Spleen (tissue), 11 donors: ENCODE measurements around the gene PIGM. TPM values are rescaled to one million over a fixed set of nuclear protein-coding genes. Genes with fewer than 3 reads are reported as not detected.
"Not testable (repeated sequence)": the region's sequence is repeated elsewhere in the genome, so short reads cannot be mapped to it uniquely, and the experiment has no call there.

Experiments used
- DNase-seq: peaks from one replicate; pipeline ENCODE4 v3.0.0-alpha.2; 2020
- H3K27ac ChIP-seq, 8 donors: fragments of 200-600 bp; sonication (generic) in 7 of 8; 1 replicate in 4 of 8; 2 replicates in 4 of 8; pipeline versions ENCODE4 v1.5.0 to v1.8.0; 2016 to 2021; ENCODE audit warnings: inconsistent platforms in 4 of 8, mild to moderate bottlenecking in 4 of 8, moderate library complexity in 1 of 8
- H3K27me3 ChIP-seq, 7 donors: fragments of 200-600 bp; sonication (generic) in 6 of 7; replicated peaks in 1 of 7; 1 replicate in 4 of 7; 2 replicates in 3 of 7; pipeline versions ENCODE4 v1.5.0 to v1.8.0; 2016 to 2021; ENCODE audit warnings: inconsistent platforms in 3 of 7, mild to moderate bottlenecking in 1 of 7
- H3K36me3 ChIP-seq, 6 donors: fragments of 200-600 bp; sonication (generic) in 5 of 6; 1 replicate in 4 of 6; 2 replicates in 2 of 6; pipeline versions ENCODE4 v1.5.0 to v1.8.0; 2016 to 2021; ENCODE audit warnings: inconsistent platforms in 2 of 6
- H3K4me1 ChIP-seq, 6 donors: fragments of 200-600 bp; sonication (generic) in 5 of 6; 1 replicate in 3 of 6; 2 replicates in 3 of 6; pipeline versions ENCODE4 v1.5.0 to v1.8.0; 2016 to 2021; ENCODE audit warnings: inconsistent platforms in 3 of 6
- H3K4me3 ChIP-seq, 8 donors: fragments of 200-600 bp; sonication (generic) in 7 of 8; 1 replicate in 4 of 8; 2 replicates in 4 of 8; pipeline versions ENCODE4 v1.5.0 to v1.8.0; 2016 to 2021; ENCODE audit warnings: inconsistent platforms in 4 of 8, mild to moderate bottlenecking in 4 of 8, moderate library complexity in 2 of 8
- H3K9me3 ChIP-seq, 8 donors: fragments of 200-600 bp; sonication (generic) in 7 of 8; 1 replicate in 4 of 8; 2 replicates in 4 of 8; pipeline versions ENCODE4 v1.5.0 to v1.8.0; 2016 to 2021; ENCODE audit warnings: inconsistent platforms in 4 of 8
- CTCF ChIP-seq, 11 experiments: fragments of 200-600 bp in 7 of 11; fragments of 450-650 bp in 4 of 11; sonication (generic) in 4 of 11; IDR thresholded peaks in 8 of 11; conservative IDR thresholded peaks in 3 of 11; 1 replicate in 7 of 11; 2 replicates in 4 of 11; pipeline versions ENCODE4 v1.4.0 to v1.8.0; 2016 to 2021; ENCODE audit warnings: antibody characterized with exemption in 11 of 11, inconsistent platforms in 4 of 11, mild to moderate bottlenecking in 1 of 11
- POLR2A ChIP-seq, 3 donors: fragments of 450-650 bp; IDR thresholded peaks; one replicate each; pipeline ENCODE4 v1.5.1; 2017; ENCODE audit warnings: antibody characterized with exemption in 3 of 3, mild to moderate bottlenecking in 1 of 3
- POLR2AphosphoS5 ChIP-seq, 3 donors: sonication (generic); formaldehyde crosslinking; IDR thresholded peaks; one replicate each; pipeline ENCODE4 v1.5.1; 2017; ENCODE audit warnings: antibody characterized with exemption in 3 of 3
- WGBS, 5 donors: extraction: QIAGEN DNeasy Blood & Tissue Kit in 3 of 5; methylation state at CpG; one replicate each; pipeline versions ENCODE4 v1.1.5 to v1.1.7; 2013 to 2018; 5-methylcytosine and 5-hydroxymethylcytosine counted together
- intact Hi-C: fragments of 100-400 bp; cut with DNase I; formaldehyde crosslinking; loops from one replicate; pipeline ENCODE4 v1.15.0; 2023; ENCODE audit warnings: low total_unique reads
- polyA plus RNA-seq, 3 donors: library from polyadenylated mRNA; stranded (reverse); fragments of 200-250 nt; gene quantifications; one replicate each; pipeline ENCODE4 v1.2.1, GENCODE V29; 2013
- total RNA-seq, 7 donors: library from RNA; depleted of rRNA in 3 of 7; stranded (reverse); fragments of >200 nt in 3 of 7; fragmentation: NEBNext Ultra II Directional in 4 of 7; extraction: Animal tissue kit (Norgen Biotek cat#: 25700) in 4 of 7; gene quantifications; one replicate each; pipeline versions ENCODE4 v1.1.0 to v1.2.1, GENCODE V29; 2016 to 2021
- donor health status: healthy with polysubstance abuse.
- donor health status: DM: no; HTN: no; CAD: no; lungs with moderate emphysema.
- donor health status: DM: no; HTN: no; CAD: no.
- donor health status: Bipolar disorder and iron deficiency.
- donor health status: healthy.
- donor health status: DM: no; HTN: no; CAD: no.
- donor health status: DM: yes; HTN: yes; CAD: no.

Gene PIGM
- total and polyA plus RNA-seq, 10 donors, result 2.1 to 8.5 (median 5.1) TPM

GRCh38 chr1:160053548-160054365, 22.0 kb upstream of the PIGM start:
- H3K27ac ChIP-seq, result no peak overlapping the region
- H3K4me3 ChIP-seq, result no peak overlapping the region
- H3K9me3 ChIP-seq, result no peaks in the 10 kb centered on the region
- 52 to 71% (median 61%) methylated on average over 5 to 7 of the region's 7 CpGs for WGBS, 5 donors
- TF ChIP-seq CTCF (IDR thresholded peaks at IDR 0.05 in 8 of 11, conservative IDR thresholded peaks at IDR 0.05 in 3 of 11), result no peak
- TF ChIP-seq POLR2A (IDR thresholded peaks at IDR 0.05), result no peak
- TF ChIP-seq POLR2AphosphoS5 (IDR thresholded peaks at IDR 0.05), result no peak
- DNase-seq, result no peak
- H3K4me1 ChIP-seq, result no peaks in the 10 kb centered on the region
- intact Hi-C loops, result no loop called here
- H3K27me3 ChIP-seq, result peaks cover 0 to 52% (median 0%) of the 10 kb centered on the region in 7 donors
- no peaks in the 10 kb centered on the region for H3K36me3 ChIP-seq

- Histone ChIP-seq H3K4me1 (no peaks in the 10 kb centered on the region), H3K27me3 (peaks cover 0 to 52% (median 0%) of the 10 kb centered on the region in 7 donors), H3K9me3 (no peaks in the 10 kb centered on the region), H3K36me3 (no peaks in the 10 kb centered on the region), H3K4me3 (no peak overlapping the region), H3K27ac (no peak overlapping the region)
- TF ChIP-seq POLR2A (IDR thresholded peaks at IDR 0.05), result no peak
- TF ChIP-seq CTCF (IDR thresholded peaks at IDR 0.05 in 8 of 11, conservative IDR thresholded peaks at IDR 0.05 in 3 of 11), result no peak
- no peak for TF ChIP-seq POLR2AphosphoS5 (IDR thresholded peaks at IDR 0.05)
- DNase-seq, result no peak
- 50 to 68% (median 62%) methylated on average over 6 of the region's 6 CpGs for WGBS, 5 donors
- intact Hi-C loops, result no loop called here
Observed at GRCh38 chr1:160052936-160053335, 21.1 kb upstream of the PIGM start.

- TF ChIP-seq CTCF (IDR thresholded peaks at IDR 0.05 in 8 of 11, conservative IDR thresholded peaks at IDR 0.05 in 3 of 11) (no peak), POLR2A (IDR thresholded peaks at IDR 0.05) (no peak), POLR2AphosphoS5 (IDR thresholded peaks at IDR 0.05) (no peak)
- Histone ChIP-seq H3K27me3 (peaks cover 0 to 45% (median 0%) of the 10 kb centered on the region in 7 donors), H3K4me3 (no peak overlapping the region), H3K27ac (no peak overlapping the region), H3K4me1 (peaks cover 6 to 17% (median 12%) of the 10 kb centered on the region in 6 donors), H3K36me3 (no peaks in the 10 kb centered on the region), H3K9me3 (no peaks in the 10 kb centered on the region)
- 72 to 100% (median 81%) methylated on average over 1 of the region's 1 CpG for WGBS, 5 donors
- intact Hi-C loops, result no loop called here
- no peak for DNase-seq
Observed at GRCh38 chr1:160050619-160051018, 18.8 kb upstream of the PIGM start.

- H3K4me3 ChIP-seq, intact Hi-C loops, H3K36me3 ChIP-seq, H3K9me3 ChIP-seq, DNase-seq, H3K27ac ChIP-seq: not testable (repeated sequence)
- peaks cover 0 to 45% (median 0%) of the 10 kb centered on the region in 7 donors for H3K27me3 ChIP-seq
- H3K4me1 ChIP-seq, result peaks cover 6 to 17% (median 12%) of the 10 kb centered on the region in 6 donors
- 52 to 80% (median 71%) methylated on average over 2 of the region's 2 CpGs for WGBS, 5 donors
Observed at GRCh38 chr1:160050182-160050581, 18.4 kb upstream of the PIGM start.
